ENCODE results near the gene EPHA3. TPM values are rescaled to one million over a fixed set of nuclear protein-coding genes. Genes with fewer than 3 reads are reported as not detected.

Gene EPHA3
- total RNA-seq, 1 donor from 2014 or later, result 1.5 TPM

DNA sequence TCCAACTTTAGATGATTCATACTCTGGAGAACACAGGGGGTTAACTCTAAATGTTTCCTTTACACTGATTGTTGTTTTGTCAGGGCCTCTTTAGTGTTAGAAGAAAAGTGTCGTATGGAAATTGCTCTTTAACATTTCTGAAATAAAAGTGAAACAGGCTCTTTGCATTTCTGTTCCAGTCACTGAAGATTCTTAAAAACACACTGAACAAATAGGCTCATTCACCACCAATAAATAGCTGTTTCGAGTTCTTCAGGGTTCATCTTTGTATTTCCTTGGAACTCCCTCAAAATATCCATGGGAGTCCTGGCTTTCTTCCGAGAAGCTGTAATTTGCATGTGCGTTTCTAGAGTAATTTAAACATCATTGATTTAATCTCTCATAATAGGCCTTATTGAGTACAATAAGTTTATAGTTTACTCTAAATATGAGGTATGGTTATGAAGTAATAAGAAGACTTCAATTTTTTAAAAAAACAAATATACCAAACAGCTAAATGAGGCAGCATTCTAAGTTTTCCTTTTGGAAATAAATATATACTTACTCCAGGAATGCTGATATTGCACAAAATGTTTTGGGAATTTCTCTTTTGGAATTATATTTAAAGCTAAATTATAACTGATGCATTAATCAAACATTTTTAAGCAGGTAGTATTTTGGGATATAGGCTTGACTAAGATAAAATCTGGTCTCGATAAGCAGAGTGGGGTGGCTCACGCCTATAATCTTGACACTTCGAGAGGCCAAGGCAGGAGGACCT, 327.4 kb downstream of the EPHA3 start:
- ATAC-seq, result no peak
- no peak for DNase-seq (ENCODE audit: low spot score)

DNA sequence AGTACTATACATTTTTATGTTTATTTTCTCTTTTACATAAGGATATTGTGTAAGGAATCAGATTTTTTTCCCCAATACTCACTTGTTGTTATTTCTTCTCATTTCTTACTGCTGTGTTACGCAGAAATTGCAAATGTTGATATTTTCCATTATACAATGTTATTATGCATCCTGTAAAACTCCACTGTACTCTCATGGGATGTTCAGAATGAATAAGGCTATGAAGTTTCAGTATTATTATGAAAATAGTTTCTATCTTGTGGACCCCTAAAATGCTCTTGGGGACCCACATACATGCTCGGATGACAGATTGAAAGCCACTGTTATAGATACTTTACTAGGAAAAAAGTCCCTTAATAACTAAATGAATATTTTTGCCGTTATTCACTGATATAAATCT, 329.4 kb downstream of the EPHA3 start:
- ATAC-seq, result no peak
- DNase-seq (ENCODE audit: low spot score), result no peak

DNA sequence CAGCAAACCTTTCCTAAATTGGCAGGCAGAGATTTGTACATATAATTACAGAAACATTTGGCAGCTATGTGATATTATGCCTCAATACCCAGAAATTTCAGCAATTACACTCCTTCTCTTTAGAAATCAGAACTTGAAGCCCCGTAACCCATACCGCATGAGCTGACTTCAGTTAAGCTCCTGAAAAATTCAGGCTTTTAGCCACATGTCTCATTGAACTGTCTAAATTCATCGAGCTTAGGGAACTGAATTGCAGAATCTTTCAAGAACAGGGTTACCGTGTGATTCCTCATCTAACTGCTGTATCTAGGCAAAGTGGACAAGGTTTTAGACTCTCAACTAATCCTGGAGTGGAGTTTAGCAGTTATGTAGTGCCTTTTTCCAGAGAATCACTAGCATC, 333.0 kb downstream of the EPHA3 start:
- no peak for DNase-seq (ENCODE audit: low spot score)

DNA sequence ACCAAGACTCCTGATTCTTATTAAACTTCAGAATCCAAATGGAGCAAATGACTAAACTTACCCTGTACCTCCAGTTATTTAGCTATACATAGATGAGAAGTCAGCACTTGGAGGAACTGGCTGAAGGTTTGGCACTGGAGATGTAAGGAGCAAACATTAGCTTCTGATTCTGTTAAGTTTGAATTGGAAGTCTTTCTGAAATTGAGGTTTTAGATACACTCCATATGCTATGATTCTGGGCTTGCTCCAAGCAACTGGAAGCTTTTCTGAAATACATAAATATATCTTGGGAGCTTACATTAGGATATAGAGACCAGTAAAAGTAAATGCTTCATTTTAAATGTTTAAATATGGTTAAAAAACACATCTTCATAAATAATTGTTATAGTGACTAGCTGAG, 333.7 kb downstream of the EPHA3 start:
- DNase-seq (ENCODE audit: low spot score), result no peak
- no peak for ATAC-seq

More for the DNA sequence above, 333.0 kb downstream of the EPHA3 start:
- ATAC-seq, result no peak

DNA sequence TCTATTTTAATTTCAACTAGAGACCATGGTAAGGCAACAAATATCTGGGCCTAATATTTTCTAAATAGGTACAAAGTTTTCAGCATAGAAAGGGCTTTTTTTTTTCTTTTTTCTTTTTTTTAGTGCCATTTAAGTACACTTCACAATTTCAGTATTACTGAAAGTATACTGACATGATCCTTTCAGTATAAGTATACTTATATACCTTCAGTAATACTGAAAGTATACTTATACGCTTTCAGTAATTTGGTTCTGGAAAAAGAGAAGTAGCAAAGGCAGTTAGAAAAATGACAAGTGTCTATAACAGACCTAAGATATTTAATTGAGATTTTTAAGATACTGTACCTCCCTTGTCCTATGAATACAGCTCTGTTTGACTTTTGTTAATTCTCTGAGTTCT, 339.2 kb downstream of the EPHA3 start:
- no peak for DNase-seq (ENCODE audit: low spot score)
- no peak for ATAC-seq

DNA sequence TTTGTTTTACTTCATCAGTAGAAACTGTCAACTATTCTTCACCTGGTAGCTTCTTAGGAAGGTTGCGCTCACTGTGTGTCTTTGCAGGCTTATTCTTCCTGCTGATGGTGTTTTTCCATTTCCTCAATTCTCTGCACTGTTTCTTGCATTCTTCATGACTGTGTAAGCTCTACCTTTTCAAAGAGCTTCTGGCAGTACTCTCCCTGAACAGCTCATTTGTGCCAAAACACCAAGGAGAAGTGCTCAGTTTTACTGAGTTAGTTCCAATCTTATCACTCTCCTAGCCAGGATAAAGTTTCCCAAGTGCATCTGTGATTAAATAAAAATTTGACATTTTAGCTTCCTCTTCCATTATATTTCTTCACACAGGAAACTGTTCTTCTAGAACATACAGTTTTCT, 339.8 kb downstream of the EPHA3 start:
- DNase-seq (ENCODE audit: low spot score) (no peak), ATAC-seq (no peak)

DNA sequence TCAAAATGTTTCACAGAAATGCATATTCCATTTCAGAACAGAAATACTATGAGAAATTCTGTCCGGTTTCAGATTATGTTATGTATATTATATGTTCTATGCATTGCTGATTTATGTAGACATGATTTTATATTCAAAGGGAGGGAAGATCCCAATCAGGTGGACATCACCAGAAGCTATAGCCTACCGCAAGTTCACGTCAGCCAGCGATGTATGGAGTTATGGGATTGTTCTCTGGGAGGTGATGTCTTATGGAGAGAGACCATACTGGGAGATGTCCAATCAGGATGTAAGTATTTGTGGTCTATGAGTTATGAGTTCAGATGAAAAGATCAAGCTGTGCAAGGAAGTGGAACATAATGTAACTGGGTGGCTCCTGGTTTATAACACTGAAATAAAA, 341.7 kb downstream of the EPHA3 start:
- no peak for DNase-seq (ENCODE audit: low spot score)
- no peak for ATAC-seq

DNA sequence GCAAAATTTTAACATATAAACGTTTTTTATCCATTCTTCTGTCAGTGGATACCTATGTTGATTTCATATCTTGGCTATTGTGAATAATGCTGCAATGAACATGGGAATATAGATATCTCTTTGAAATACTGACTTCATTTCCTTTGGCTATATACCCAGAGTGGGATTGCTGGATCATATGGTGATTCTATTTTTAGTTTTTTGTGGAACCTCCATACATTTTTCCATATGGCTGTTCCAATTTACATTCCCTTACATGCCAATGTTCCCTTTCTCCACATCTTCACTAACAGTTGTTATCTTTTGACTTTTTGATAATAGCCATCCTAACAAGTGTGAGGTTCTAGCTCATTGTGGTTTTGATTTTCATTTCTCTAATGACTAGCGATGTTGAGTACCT, 344.6 kb downstream of the EPHA3 start:
- no peak for ATAC-seq
- DNase-seq (ENCODE audit: low spot score), result no peak

DNA sequence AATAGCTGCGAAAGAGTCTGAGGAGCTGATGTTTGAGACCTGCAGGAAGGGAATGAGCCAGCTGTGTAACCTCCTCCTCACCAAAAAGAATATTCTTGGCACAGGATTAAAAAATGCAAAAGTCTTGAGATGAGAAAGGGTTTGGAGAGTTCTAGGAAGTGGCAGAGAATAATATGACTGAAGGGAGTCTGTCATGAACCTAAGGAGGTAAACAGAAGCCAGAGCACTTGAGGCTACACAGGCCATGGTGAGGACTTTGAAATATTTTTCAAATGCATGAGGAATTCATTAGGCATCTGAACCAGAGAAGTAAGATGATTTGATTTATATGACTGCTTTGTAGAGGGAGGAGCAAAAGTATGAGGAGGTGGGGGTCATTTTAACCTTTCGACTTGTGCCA, 347.8 kb downstream of the EPHA3 start:
- DNase-seq (ENCODE audit: low spot score) (no peak), ATAC-seq (no peak)

DNA sequence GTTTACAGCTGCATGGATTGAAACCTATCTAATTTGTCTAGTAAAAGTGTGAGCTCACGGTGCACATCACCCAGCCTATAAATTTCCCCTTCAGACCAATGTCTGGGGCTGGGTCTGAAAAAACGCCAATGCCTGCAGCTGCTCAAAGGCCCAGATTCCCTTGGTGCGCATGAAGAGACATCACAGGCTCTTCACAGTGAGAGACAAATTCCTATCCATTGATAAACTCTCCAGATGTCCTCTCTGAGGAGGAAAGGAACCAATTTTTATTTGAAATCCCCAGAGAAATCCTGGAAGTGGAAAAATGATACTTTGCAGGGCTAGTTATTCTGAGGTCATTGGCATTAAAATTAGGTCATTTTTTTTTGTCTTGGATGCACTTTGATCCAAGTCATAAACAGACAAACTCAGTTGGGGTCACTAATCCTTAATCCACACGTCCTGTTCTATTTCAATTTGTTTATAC, 360.5 kb downstream of the EPHA3 start:
- ATAC-seq, result peak; percentile 31
- DNase-seq (ENCODE audit: low spot score), result no peak

DNA sequence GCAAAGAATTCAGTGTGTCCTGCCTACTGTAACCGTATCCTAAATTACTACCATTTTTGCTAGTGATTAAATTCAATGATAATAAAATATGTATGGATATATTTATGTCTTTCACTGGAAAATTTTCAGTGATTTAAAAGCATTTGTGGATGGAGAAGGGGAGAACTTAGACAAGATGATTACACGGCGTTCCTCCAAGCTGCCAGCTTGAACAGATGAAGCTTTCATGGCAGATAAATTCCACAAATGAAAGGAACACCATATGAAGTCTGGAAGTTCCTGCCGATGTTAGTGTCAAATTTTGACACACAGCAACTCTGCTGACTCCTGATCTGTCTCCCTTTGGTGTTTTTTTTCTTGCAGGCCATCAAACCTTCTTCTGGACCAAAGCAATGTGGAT, 364.7 kb downstream of the EPHA3 start:
- no peak for ATAC-seq
- DNase-seq (ENCODE audit: low spot score), result no peak

DNA sequence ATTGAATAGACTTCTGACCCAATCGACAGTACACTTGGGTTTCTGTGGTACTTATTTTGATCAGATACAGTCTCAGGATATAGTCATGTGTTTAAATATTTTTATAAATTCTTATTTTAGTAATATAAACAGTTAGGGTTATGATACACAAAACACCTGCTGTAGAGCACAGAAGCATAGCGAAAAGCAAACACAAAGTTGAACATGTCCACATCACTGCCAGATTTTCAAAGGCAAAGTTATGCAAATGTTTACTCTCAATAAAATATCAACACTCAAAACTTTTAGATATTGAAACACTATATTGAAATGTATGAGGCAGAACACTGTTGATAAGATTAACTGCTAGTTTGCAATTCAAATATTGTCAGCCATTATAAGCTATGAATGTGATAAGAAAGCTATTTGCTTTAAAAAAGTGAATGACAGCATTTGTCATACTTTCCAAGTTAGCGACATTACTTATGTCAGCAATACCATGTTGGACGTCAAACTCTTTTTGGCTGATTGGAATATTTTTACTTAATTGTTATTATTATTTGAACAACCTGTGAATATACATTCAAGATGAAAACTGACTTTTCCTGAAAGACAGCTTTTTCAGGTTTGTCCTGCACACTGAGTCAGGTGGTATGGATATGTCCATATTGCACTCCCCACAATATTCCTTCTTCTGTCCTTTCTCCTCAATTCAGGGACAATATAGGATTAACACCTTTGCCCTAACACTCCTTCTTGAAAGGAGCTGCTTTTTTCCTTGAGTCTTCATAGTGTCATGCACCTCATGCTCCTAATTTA, 367.1 kb downstream of the EPHA3 start:
- no peak for DNase-seq (ENCODE audit: low spot score)
- ATAC-seq, result no peak

DNA sequence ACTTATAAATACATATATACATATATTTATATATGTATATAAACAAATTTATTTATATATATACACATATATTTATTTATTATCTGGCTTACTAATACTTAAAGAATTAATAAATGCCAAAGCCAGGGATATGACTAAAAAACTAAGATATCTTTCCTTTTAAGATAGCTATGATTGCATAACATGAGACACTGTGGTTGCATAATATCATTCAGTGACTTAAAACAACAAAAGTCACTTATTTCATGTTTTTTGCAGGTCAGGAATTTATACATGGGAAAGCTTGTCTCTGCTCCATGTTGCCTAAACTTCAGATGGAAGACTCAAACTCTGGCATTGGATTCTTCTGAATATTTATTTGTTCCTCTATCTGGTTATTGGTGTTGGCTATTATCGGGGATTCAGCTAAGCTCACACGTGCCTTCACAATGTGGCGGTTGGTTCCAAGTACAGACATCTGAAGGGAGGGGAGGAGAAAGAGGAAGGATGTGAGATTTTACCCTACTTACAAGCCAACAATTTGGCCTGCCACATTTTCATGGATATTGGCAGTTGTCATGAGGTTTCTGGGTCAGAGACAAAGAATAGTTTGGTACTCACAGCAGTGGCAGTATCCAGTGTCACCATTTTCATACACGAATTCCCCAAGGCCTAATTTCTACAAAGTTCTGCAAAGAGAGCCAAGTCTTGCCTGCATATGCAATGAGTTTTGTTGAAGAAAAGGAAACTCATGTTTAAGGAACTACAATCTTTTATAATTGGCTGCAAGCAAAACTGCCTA, 381.6 kb downstream of the EPHA3 start:
- DNase-seq (ENCODE audit: low spot score) (no peak), ATAC-seq (no peak)

DNA sequence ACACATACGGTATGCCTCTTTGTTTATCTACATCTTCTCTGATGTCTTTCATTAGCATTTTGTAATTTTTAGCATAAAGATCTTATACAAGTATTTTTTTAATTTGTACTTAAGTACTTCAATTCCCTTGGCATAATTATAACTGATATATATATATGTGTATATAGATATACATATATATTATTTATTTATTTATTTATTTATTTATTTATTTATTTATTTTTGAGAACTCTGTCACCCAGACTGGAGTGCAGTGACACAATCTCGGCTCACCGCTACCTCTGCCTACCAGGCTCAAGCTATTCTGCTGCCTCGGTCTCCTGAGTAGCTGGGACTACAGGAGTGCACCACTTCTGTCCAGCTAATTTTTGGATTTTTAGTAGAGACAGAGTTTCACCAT, 382.7 kb downstream of the EPHA3 start:
- ATAC-seq, result no peak
- DNase-seq (ENCODE audit: low spot score), result no peak

DNA sequence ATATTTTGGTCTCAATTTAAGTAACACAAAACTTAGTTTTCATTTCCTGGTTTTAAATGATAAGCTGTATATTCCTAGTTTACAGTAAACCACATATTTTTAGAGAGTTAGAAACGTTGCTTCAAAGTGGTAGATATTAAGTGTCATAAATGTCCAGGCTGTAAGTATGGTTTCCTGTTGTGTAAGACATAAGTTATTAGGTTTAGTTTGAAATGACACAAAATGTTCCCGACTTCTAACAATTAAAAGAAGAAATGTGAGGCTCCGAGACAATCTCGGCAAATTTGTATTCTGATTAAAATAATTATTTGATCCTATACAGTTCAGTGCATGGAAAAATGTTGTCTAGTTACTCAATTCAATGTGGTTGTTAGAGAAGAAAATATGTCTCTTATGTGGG, 387.3 kb downstream of the EPHA3 start:
- ATAC-seq (no peak), DNase-seq (ENCODE audit: low spot score) (no peak)

DNA sequence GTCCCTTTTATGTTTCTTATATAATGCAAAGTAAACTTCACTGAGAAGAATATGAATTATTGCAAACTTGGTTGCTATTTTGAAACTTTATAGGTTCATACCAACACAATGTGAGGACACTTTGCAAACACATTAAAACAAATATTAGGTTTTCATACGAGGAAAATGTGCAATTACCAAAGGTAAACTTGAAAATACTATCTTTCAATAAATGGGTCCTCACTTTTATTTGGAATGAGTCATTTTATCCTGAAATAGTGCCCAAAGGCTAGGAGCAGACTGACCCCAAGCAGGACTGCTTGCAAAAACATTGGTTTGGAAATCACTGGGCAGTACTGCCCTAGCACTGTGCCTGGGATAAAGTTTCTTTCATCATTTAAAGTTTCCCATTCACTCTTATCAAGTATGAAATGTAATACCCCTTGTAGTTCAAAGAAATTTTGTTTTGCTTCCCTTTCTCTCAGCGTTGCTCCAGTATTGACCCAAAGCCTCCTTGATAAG, 396.5 kb downstream of the EPHA3 start:
- no peak for DNase-seq (ENCODE audit: low spot score)
- no peak for ATAC-seq

DNA sequence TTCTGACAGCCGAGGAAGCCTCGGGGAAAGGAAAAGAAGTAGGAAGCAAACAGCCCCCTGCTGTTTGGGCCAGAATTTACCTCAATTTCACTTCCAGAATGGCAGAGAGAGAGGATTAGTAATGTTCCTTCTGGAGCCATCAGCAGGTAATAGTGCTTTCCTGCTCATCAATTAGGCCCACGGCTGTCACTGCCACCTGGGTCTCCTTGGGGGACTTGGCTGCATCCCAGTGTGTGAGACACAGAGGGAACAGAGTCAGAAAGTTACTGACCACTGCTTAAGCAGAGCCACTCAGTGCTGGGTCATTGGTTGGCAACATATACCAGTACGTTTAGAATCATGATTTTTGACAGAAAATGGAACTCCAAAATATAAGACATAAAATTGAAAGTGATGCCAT, 397.0 kb downstream of the EPHA3 start:
- DNase-seq (ENCODE audit: low spot score) (no peak), ATAC-seq (no peak)

DNA sequence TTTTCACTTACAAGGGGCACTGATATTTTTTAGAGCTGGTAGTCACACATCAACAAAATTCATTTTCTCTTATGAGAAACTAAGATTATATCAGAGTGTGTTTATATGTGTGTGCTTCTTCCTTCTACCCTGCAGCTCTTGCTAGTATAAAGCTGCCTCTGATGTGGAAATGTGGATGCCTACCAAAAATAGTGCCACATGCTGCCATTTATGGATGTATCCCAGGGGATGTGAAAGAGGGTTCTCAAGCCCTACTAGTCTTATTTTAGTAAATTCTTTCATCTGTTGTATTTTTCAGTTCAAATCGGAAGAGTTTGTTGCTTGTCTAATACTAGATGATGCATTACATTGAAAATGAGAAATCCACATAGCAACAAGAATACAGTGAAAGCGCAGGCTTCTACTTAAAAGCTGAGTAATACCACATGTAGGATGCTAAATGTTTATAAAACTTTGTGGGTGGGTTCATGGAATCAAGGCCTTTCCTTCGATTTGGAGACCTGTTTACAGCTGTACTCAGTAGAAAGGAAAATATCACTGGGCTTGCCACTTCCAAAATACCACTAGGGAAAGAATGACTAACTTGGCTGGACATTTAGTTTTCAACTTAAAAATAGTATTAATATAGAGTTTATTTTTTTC, 399.2 kb downstream of the EPHA3 start:
- ATAC-seq (no peak), DNase-seq (ENCODE audit: low spot score) (no peak)

DNA sequence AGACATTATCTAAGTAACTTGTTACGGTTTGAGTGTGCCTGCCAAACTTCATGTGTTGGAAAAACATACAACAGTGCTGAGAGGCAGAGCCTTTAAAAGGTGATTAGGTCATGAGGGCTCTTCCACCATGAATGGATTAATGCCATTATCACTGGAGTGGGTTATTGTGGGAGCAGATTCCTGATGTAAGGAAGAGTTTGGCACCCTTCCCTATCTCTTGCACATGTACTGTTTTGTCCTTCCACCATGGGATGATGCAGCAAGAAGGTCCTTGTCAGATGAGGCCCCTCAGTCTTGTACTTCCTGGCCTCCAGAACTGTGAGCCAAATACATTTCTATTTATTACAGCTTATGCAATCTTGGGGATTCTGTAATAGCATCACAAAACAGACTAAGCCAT, 413.9 kb downstream of the EPHA3 start:
- ATAC-seq (no peak), DNase-seq (ENCODE audit: low spot score) (no peak)

DNA sequence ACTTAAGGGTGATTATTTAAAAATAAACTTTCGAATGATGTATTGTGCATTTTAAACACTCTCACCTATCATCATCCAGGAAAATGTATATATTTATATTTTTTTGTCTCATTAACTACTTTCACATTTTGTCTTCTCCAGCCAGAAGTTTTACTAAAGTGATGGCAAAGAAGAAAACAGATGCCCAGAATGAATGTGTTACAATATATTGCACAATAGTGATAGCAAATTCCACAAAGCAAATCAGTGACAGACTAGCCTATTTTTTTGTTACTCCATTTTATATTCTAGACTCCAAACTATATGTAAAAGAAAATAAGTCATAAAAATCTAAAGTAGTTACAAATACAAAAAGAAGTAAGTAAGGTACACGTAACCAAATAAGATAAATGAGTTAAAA, 414.7 kb downstream of the EPHA3 start:
- DNase-seq (ENCODE audit: low spot score) (no peak), ATAC-seq (no peak)

DNA sequence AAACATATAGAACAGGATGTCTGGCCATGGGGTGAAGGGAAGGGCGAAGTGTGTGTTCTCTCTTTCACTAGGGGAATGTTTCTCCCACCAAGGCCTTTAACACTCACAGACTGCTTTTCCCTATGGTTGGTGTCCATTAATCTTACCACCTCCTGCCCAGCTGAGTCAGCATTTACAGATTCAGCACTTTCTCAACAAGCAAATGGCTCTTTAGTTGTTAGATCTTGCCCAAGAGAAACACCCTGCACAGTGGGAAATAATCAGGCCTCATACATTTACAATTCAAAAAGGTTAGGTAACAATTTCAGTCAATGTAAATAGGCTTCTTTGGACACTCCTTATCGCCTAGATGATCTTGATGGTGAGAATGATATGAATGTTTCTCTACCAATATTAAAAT, 418.2 kb downstream of the EPHA3 start:
- no peak for DNase-seq (ENCODE audit: low spot score)
- ATAC-seq, result no peak
